Spleen (tissue), 7 donors: ENCODE data around the gene EDAR.

ENCODE experiments used
- POLR2A ChIP-seq, 3 donors: fragments of 450-650 bp; IDR thresholded peaks; one replicate each; pipeline ENCODE4 v1.5.1; 2017; ENCODE audit warnings: antibody characterized with exemption in 3 of 3, mild to moderate bottlenecking in 1 of 3
- TF ChIP-seq, protein P1 (sequence below), 11 experiments: fragments of 200-600 bp in 7 of 11; fragments of 450-650 bp in 4 of 11; sonication (generic) in 4 of 11; IDR thresholded peaks in 8 of 11; conservative IDR thresholded peaks in 3 of 11; 1 replicate in 7 of 11; 2 replicates in 4 of 11; pipeline versions ENCODE4 v1.4.0 to v1.8.0; 2016 to 2021; ENCODE audit warnings: antibody characterized with exemption in 11 of 11, inconsistent platforms in 4 of 11, mild to moderate bottlenecking in 1 of 11
- donor health status: DM: no; HTN: no; CAD: no; lungs with moderate emphysema.
- donor health status: DM: no; HTN: no; CAD: no.
- donor health status: DM: no; HTN: no; CAD: no.

- no peak for TF ChIP-seq POLR2A (IDR thresholded peaks at IDR 0.05)
- TF ChIP-seq, protein P1, sequence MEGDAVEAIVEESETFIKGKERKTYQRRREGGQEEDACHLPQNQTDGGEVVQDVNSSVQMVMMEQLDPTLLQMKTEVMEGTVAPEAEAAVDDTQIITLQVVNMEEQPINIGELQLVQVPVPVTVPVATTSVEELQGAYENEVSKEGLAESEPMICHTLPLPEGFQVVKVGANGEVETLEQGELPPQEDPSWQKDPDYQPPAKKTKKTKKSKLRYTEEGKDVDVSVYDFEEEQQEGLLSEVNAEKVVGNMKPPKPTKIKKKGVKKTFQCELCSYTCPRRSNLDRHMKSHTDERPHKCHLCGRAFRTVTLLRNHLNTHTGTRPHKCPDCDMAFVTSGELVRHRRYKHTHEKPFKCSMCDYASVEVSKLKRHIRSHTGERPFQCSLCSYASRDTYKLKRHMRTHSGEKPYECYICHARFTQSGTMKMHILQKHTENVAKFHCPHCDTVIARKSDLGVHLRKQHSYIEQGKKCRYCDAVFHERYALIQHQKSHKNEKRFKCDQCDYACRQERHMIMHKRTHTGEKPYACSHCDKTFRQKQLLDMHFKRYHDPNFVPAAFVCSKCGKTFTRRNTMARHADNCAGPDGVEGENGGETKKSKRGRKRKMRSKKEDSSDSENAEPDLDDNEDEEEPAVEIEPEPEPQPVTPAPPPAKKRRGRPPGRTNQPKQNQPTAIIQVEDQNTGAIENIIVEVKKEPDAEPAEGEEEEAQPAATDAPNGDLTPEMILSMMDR (IDR thresholded peaks at IDR 0.05 in 8 of 11, conservative IDR thresholded peaks at IDR 0.05 in 3 of 11), result no peak
Measured at GRCh38 chr2:109005686-109006204, 16.7 kb upstream of the EDAR start.
